Natural killer cell (primary cell): Measurements from ENCODE around the gene RNF157. TPM values are rescaled to one million over a fixed set of nuclear protein-coding genes. Genes with fewer than 3 reads are reported as not detected.

Source experiments
- ATAC-seq, 3 donors: fragments of 150-1000 bp in 2 of 3; fragments of 200-7000 bp in 1 of 3; cut with Tn5 transposase; 1 replicate in 1 of 3; 2 replicates in 2 of 3; pipeline ENCODE4 v1.10.0; 2021; ENCODE audit warnings: mild to moderate bottlenecking in 2 of 3, moderate library complexity in 2 of 3
- DNase-seq, 2 donors: peaks; one replicate each; pipeline versions ENCODE4 v3.0.0 to v3.0.0-alpha.2; 2013 to 2021; ENCODE audit warnings: mixed read lengths in 1 of 2
- H3K27ac ChIP-seq: one replicate; pipeline ENCODE4 v1.5.1; 2013; ENCODE audit warnings: mild to moderate bottlenecking, low read length
- H3K27me3 ChIP-seq: one replicate; pipeline ENCODE4 v1.6.1; 2013; ENCODE audit warnings: low read length; ENCODE audit not compliant: control insufficient read depth, insufficient read depth
- H3K36me3 ChIP-seq: one replicate; pipeline ENCODE4 v1.6.1; 2013; ENCODE audit warnings: low read length; ENCODE audit not compliant: control insufficient read depth, insufficient read depth
- H3K4me1 ChIP-seq: one replicate; pipeline ENCODE4 v1.6.1; 2013; ENCODE audit warnings: low read length; ENCODE audit not compliant: control insufficient read depth, insufficient read depth
- H3K4me3 ChIP-seq: one replicate; pipeline ENCODE4 v1.5.1; 2013; ENCODE audit warnings: low read length
- H3K9me3 ChIP-seq: one replicate; pipeline ENCODE4 v1.6.1; 2013; ENCODE audit warnings: low read length; ENCODE audit not compliant: control insufficient read depth, insufficient read depth
- H3K27ac Mint-ChIP-seq, 2 donors: one replicate each; pipeline ENCODE4 v1.8.0; 2022; ENCODE audit warnings: mild to moderate bottlenecking in 2 of 2, mixed read lengths in 2 of 2, moderate library complexity in 1 of 2
- H3K27me3 Mint-ChIP-seq, 2 donors: one replicate each; pipeline ENCODE4 v1.8.0; 2022; ENCODE audit warnings: low read depth in 2 of 2, mixed read lengths in 2 of 2
- H3K36me3 Mint-ChIP-seq: one replicate; pipeline ENCODE4 v1.8.0; 2022; ENCODE audit warnings: mixed read lengths
- H3K4me1 Mint-ChIP-seq, 2 donors: one replicate each; pipeline ENCODE4 v1.8.0; 2022; ENCODE audit warnings: mixed read lengths in 2 of 2
- H3K4me3 Mint-ChIP-seq: one replicate; pipeline ENCODE4 v1.8.0; 2022; ENCODE audit warnings: mild to moderate bottlenecking, moderate library complexity, mixed read lengths
- H3K9me3 Mint-ChIP-seq, 2 donors: one replicate each; pipeline ENCODE4 v1.8.0; 2022; ENCODE audit warnings: mixed read lengths in 2 of 2
- WGBS: methylation state at CpG from one replicate; pipeline ENCODE4 v1.1.7; 2013; ENCODE audit warnings: missing lambda C conversion rate; ENCODE audit not compliant: insufficient coverage; 5-methylcytosine and 5-hydroxymethylcytosine counted together
- intact Hi-C: fragments of 100-400 bp; cut with micrococcal nuclease; formaldehyde crosslinking; loops from one replicate; pipeline ENCODE4 v1.14.2; 2022
- total RNA-seq, 4 donors: library from RNA; stranded (reverse); fragments of 120-200 nt in 1 of 4; gene quantifications; one replicate each; pipeline versions ENCODE4 v1.2.3 to v1.2.4, GENCODE V29; 2013 to 2022
- TF ChIP-seq, protein P1 (sequence below): fragments of 200-600 bp; IDR thresholded peaks from one replicate; pipeline ENCODE4 v1.8.0; 2022; ENCODE audit warnings: antibody characterized with exemption

The RNF157 gene
- total RNA-seq, 3 donors from 2014 or later (not counting 1 experiment from before 2014, with no cell fraction given), result 4.9 to 9.1 (median 8.5) TPM

DNA sequence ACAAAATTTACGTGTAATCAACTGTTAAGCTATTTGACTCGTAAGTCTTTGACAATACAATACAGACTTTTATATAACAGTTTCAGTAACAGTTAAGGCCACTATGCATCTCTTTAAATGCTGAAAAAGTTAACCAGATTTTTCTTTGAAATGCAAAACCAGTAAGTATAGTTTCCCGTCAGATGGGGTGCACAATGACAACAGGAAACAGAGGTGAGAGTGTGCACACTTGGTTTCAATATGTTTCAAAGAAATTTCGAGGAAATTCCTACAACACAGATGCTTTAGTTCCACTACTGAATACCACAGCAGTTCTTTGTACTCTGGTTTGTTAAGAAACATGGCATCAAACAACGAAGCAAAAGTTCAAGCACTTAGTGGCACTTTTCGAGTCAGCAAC, 48.4 kb downstream of the RNF157 start:
- Histone ChIP-seq H3K36me3 (no peaks in the 10 kb centered on the region), H3K4me3 (no peak overlapping the region), H3K9me3 (no peaks in the 10 kb centered on the region), H3K27me3 (no peaks in the 10 kb centered on the region), H3K4me1 (peaks cover 32% of the 10 kb centered on the region), H3K27ac (peak overlapping the region; percentile 57)
- ATAC-seq (peak; percentile 73 to 82 (median 81)), DNase-seq (peak in 1 of 2 donors; percentile 87)
- H3K27ac Mint-ChIP-seq, result peak overlapping the region; percentile 85 to 87
- TF ChIP-seq, protein P1, sequence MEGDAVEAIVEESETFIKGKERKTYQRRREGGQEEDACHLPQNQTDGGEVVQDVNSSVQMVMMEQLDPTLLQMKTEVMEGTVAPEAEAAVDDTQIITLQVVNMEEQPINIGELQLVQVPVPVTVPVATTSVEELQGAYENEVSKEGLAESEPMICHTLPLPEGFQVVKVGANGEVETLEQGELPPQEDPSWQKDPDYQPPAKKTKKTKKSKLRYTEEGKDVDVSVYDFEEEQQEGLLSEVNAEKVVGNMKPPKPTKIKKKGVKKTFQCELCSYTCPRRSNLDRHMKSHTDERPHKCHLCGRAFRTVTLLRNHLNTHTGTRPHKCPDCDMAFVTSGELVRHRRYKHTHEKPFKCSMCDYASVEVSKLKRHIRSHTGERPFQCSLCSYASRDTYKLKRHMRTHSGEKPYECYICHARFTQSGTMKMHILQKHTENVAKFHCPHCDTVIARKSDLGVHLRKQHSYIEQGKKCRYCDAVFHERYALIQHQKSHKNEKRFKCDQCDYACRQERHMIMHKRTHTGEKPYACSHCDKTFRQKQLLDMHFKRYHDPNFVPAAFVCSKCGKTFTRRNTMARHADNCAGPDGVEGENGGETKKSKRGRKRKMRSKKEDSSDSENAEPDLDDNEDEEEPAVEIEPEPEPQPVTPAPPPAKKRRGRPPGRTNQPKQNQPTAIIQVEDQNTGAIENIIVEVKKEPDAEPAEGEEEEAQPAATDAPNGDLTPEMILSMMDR, result no peak
- H3K9me3 Mint-ChIP-seq, result no peaks in the 10 kb centered on the region
- no peaks in the 10 kb centered on the region for H3K27me3 Mint-ChIP-seq
- H3K4me1 Mint-ChIP-seq, result peaks cover 45 to 46% of the 10 kb centered on the region in 2 donors
- intact Hi-C loops, result loop anchor here (5.0 kb wide), 1 partner anchor 70 kb away; no protein-coding TSS in a partner anchor
- peak overlapping the region; percentile 87 for H3K4me3 Mint-ChIP-seq
- 4% methylated on average over 5 of the region's 6 CpGs for WGBS
- no peaks in the 10 kb centered on the region for H3K36me3 Mint-ChIP-seq

DNA sequence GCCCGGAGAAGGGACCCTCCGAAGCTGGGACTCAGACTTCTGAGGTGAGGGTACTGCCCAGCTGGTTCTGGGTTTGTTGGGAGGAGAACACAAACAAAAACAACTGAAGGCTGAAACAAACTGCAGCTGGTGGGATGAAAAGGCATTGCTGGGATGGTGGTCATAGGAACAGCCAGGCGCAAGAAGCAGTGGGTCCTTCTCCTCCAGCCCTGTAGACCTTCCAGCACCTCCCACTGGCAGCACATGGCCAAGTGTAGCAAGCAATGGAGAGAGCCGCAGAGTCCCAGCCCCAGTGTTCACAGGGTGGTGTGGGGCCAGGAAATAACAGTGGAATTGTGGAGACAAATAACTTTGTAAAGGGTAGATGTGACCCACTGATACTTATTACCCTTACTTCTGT, 50.6 kb downstream of the RNF157 start:
- no peaks in the 10 kb centered on the region for H3K9me3 ChIP-seq
- DNase-seq (no peak), ATAC-seq (no peak)
- no peaks in the 10 kb centered on the region for H3K36me3 ChIP-seq
- H3K4me1 Mint-ChIP-seq, result peaks cover 45 to 46% of the 10 kb centered on the region in 2 donors
- no peaks in the 10 kb centered on the region for H3K36me3 Mint-ChIP-seq
- H3K4me3 ChIP-seq, result no peak overlapping the region
- TF ChIP-seq, protein P1, result no peak
- H3K27me3 ChIP-seq, result no peaks in the 10 kb centered on the region
- H3K27ac ChIP-seq, result no peak overlapping the region
- peak overlapping the region; percentile 42 for H3K4me3 Mint-ChIP-seq
- no peaks in the 10 kb centered on the region for H3K9me3 Mint-ChIP-seq
- H3K4me1 ChIP-seq, result peaks cover 32% of the 10 kb centered on the region
- peak overlapping the region; percentile 83 to 86 for H3K27ac Mint-ChIP-seq
- H3K27me3 Mint-ChIP-seq, result no peaks in the 10 kb centered on the region
- 85% methylated on average over 4 of the region's 4 CpGs for WGBS
- intact Hi-C loops, result loop anchor here (5.0 kb wide), 1 partner anchor 73 kb away; no protein-coding TSS in a partner anchor

DNA sequence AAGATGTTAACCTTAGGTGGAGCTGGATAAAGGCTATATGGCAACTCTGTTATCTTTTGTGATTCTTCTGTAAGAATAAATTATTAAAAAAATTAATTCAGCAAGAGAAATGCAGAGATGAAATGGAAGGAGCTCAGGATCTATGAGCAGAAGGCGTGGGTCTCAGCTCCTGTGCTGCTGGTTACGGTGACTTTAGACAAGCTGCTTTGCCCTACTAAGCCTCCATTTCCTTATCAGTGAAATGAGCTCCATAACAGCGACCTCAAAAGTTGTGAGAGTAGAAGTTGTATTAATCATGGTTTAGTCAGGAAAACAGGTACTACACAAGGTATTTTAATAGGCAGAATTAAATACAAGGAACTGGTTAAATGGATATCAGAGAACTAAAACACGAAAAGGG, 51.0 kb downstream of the RNF157 start:
- H3K27ac Mint-ChIP-seq, result peak overlapping the region; percentile 83 to 86
- no peaks in the 10 kb centered on the region for H3K9me3 Mint-ChIP-seq
- Histone ChIP-seq H3K27me3 (no peaks in the 10 kb centered on the region), H3K4me1 (peaks cover 32% of the 10 kb centered on the region), H3K4me3 (no peak overlapping the region), H3K27ac (no peak overlapping the region), H3K36me3 (no peaks in the 10 kb centered on the region), H3K9me3 (no peaks in the 10 kb centered on the region)
- H3K27me3 Mint-ChIP-seq, result no peaks in the 10 kb centered on the region
- peak overlapping the region; percentile 48 for H3K4me3 Mint-ChIP-seq
- H3K36me3 Mint-ChIP-seq, result no peaks in the 10 kb centered on the region
- peaks cover 45% of the 10 kb centered on the region in 2 donors for H3K4me1 Mint-ChIP-seq
- no peak for ATAC-seq
- intact Hi-C loops, result no loop called here
- TF ChIP-seq, protein P1, result no peak
- DNase-seq, result no peak
- 90% methylated on average over 4 of the region's 4 CpGs for WGBS
